ENCODE results near the gene CDHR4.
A peak's percentile ranks its signal among the peaks of the same experiment; 100 is the strongest.
"Not testable (repeated sequence)": the region's sequence is repeated elsewhere in the genome, so short reads cannot be mapped to it uniquely, and the experiment has no call there.

The CDHR4 gene

DNA sequence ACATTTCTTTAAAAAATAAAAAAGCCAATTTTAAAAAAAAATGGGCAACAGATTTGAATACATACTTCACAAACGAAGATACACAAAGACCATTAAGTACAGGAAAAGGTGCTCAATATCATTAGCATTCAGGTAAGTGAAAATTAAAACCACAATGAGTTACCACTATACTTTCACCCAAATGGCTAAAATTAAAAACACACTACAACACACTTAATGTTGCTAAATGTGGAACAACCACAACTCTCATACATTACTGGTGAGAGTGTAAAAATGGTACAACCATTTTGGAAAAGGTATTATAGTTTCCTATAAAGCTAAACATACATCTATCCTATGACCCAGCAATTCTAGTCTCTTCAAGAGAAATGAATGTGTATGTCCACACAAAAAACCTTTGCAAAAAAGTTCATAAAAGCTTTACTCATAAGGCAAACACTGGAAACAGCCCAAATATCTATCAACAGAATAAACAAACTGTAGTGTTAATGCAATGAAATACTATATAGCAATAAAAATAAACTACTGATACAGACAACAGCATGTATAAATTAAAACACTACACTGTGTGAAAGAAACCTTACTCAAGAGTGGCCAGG is 28.2 kb downstream of the CDHR4 start:
- Mint-ChIP-seq H3K27ac (no peak overlapping the region), H3K4me3 (no peak overlapping the region), H3K9me3 (no peaks in the 10 kb centered on the region), H3K36me3 (no peaks in the 10 kb centered on the region), H3K4me1 (peaks cover 61% of the 10 kb centered on the region), H3K27me3 (no peaks in the 10 kb centered on the region)

DNA sequence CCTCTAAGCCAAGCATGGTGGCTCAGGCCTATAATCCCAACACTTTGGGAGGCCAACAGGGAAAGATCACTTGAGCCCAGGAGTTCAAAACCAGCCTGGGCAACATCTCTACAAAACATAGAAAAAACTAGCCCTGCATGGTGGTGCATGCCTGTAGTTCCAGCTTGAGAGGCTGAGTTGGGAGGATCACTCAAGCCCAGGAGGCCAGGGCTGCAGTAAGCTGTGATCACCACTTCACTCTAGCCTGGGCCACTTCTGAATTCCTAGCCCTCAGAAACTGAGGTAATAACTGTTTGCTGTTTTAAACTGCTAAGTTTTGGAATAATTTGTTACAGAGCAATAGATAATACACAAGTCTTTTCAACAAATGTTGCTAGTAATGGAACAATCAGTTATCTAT is 29.7 kb downstream of the CDHR4 start:
- Mint-ChIP-seq H3K27me3 (no peaks in the 10 kb centered on the region), H3K9me3 (no peaks in the 10 kb centered on the region), H3K27ac (peak overlapping the region; percentile 46)

DNA sequence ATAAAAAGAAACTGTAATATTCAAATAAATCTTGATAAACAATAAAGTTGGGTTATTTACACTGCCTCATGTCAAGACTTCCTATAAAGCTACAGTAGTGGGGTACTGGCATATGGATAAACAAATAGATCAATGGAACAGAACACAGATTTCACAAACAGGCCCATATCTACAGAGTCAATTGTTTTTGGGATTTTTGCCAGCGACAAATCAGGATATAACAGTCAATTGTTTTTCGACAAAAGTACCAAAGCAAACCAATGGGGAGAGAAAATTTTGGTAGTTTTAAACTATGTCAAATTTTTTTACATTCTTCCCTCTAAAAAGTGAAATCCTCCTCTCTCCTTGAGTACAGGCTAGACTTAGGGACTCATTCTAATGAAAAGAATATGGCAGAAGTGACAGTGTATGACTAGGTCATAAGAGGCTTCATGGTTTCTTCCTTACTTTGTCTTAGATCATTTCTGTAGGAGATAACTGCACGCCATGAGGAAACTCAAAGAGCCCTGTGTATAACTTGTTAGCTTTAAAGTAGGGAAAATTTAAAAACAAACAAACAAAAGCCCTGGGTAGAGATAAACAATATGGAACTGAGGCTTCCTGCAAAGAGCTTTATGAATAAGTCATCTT is 30.3 kb downstream of the CDHR4 start:
- Mint-ChIP-seq H3K9me3 (no peaks in the 10 kb centered on the region), H3K4me1 (peaks cover 54% of the 10 kb centered on the region), H3K4me3 (no peak overlapping the region), H3K36me3 (no peaks in the 10 kb centered on the region), H3K27ac (peak overlapping the region; percentile 42), H3K27me3 (no peaks in the 10 kb centered on the region)

More for the DNA sequence above, 29.7 kb downstream of the CDHR4 start:
- Mint-ChIP-seq H3K4me1 (peaks cover 55% of the 10 kb centered on the region), H3K36me3 (no peaks in the 10 kb centered on the region), H3K4me3 (no peak overlapping the region)

DNA sequence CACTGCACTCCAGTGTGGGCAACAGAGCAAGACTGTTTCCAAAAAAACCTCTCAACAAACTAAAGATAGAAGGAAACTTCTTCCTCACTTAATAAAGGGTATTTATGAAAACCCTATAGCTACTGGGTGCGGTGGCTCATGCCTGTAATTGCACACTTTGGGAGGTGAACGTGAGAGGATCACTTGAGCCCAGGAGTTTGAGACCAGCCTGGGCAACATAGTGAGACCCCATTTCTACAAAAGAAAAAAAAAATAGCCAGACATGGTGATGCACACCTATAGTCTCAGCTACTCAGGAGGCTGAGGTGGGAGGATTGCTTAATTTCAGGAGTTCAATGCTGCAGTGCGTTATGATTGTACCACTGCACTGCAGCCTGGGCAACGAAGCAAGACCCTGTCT is 35.7 kb downstream of the CDHR4 start:
- H3K4me1 Mint-ChIP-seq: peaks cover 27% of the 10 kb centered on the region
- H3K36me3 Mint-ChIP-seq: peaks cover 1% of the 10 kb centered on the region
- H3K27me3 Mint-ChIP-seq: no peaks in the 10 kb centered on the region
- no peak overlapping the region for H3K4me3 Mint-ChIP-seq
- H3K27ac Mint-ChIP-seq: no peak overlapping the region
- H3K9me3 Mint-ChIP-seq: no peaks in the 10 kb centered on the region

DNA sequence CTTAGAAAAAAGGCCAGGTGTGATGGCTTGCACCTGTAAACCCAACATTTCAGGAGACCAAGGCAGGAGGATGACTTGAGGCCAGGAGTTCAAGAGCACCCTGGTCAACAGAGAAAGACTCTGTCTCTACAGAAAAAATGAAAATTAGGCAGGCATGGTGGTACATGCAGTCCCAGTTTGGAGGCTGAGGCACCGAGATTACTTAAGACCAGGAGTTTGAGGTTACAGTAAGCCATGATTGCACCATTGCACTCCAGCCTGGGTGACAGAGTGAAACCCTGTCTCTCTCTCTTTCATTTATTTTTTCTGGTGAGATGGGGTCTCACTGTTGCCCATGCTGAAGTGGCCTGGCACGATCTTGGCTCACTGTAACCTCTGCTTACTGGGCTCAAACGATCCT is 38.0 kb downstream of the CDHR4 start:
- H3K36me3 Mint-ChIP-seq: peaks cover 3% of the 10 kb centered on the region
- no peaks in the 10 kb centered on the region for H3K9me3 Mint-ChIP-seq
- no peak overlapping the region for H3K27ac Mint-ChIP-seq

DNA sequence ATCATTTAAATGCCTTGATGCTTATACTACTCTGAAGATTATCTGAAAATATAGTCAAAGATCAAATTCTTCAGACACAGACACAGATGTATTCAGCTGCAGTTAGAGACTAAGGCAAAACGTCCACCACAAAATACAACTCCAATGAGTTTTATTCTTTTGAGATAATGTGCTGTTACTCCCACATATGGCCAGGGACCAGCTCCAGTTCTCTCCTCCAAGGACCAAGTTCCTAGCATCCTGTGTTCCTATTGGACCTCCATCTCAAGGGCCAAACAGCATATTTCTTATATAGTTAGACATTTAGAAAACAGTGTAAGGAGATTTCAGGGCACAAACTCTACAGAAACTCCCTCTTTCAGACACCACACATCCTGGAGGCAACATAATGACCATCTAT is 40.4 kb downstream of the CDHR4 start:
- Mint-ChIP-seq H3K4me3 (no peak overlapping the region), H3K27me3 (no peaks in the 10 kb centered on the region), H3K36me3 (peaks cover 3% of the 10 kb centered on the region), H3K4me1 (peaks cover 41% of the 10 kb centered on the region), H3K27ac (no peak overlapping the region), H3K9me3 (no peaks in the 10 kb centered on the region)

More for the DNA sequence above, 38.0 kb downstream of the CDHR4 start:
- no peaks in the 10 kb centered on the region for H3K27me3 Mint-ChIP-seq
- H3K4me1 Mint-ChIP-seq: peaks cover 31% of the 10 kb centered on the region
- no peak overlapping the region for H3K4me3 Mint-ChIP-seq

DNA sequence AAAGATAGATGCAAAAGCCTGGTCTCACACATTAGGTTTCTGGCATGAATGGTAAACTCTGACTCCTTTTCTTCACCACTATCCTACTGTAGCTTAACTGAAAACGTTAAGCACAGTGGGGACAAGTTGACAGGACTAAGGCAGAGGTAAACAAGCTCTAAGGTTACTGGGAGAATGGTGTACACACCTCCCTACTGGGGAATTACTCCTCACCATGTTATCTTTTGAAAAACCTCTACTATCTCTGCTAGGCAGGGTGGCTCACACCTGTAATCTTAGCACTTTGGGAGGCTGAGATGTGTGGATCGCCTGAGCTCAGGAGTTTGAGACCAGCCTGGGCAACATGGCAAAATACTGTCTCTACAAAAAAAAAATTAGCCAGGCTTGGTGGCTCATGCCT is 42.5 kb downstream of the CDHR4 start:
- Mint-ChIP-seq H3K36me3 (peaks cover 2% of the 10 kb centered on the region), H3K27ac (no peak overlapping the region), H3K27me3 (no peaks in the 10 kb centered on the region), H3K9me3 (no peaks in the 10 kb centered on the region), H3K4me1 (peaks cover 53% of the 10 kb centered on the region), H3K4me3 (no peak overlapping the region)

DNA sequence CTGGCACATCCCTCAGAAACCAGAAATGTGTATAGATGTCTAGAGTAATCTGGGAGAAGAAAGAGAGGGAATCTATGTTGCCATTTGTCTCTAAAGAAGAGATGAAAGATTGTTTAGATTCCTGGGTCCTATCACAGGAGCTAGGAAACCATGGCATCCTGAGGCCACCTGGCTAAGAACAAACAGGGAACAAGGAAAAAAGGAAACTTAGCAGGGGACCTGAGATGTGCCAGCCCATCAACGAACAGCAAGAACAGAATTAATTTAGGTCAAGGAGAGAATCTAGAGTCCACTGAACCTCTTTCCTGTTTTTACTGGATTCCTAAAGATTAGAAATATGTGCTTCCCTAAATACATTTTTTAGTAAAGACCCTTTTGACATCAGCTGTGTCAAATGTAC is 43.6 kb downstream of the CDHR4 start:
- H3K27ac Mint-ChIP-seq: no peak overlapping the region
- peaks cover 53% of the 10 kb centered on the region for H3K4me1 Mint-ChIP-seq
- H3K27me3 Mint-ChIP-seq: no peaks in the 10 kb centered on the region

DNA sequence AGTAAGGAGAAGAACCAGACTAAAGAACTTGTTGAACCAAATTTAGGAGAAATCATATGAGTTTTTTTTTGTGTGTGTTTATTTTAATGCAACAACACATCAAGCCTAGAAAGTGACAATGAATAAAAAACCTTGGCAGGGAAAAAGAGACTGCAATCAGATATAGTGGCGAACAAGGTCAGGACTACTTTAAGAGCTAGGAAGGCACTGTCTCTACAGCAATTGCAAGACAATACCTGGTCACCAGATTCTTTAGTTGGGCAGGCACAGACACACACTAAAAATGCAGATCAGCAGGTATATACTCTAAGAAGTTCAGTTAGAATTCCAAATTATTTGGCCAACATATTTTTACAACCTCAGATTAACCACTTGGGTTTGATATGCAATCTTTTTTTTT is 45.1 kb downstream of the CDHR4 start:
- H3K4me1 Mint-ChIP-seq: peaks cover 47% of the 10 kb centered on the region

More for the DNA sequence above, 43.6 kb downstream of the CDHR4 start:
- peaks cover 2% of the 10 kb centered on the region for H3K36me3 Mint-ChIP-seq
- H3K9me3 Mint-ChIP-seq: no peaks in the 10 kb centered on the region
- H3K4me3 Mint-ChIP-seq: no peak overlapping the region

DNA sequence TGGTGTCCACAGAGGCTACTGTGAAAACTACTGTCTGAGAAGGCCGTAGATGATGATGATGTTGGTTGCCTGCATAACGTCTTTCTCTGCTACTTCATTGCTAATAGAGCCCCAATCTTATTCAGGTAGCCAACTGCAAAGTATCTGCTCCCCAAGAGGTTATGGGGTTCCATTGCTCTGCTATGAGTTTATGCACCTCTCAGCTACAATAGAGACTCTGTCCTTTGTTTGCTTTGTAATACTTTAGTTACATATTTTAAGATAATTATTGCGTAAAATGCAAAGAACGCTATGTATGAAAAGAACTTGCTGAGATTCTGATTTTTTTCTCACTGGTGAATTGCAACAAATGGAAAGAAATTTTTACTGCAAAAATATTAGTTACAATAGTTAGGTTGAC is 48.2 kb downstream of the CDHR4 start:
- Mint-ChIP-seq H3K36me3 (peaks cover 4% of the 10 kb centered on the region), H3K9me3 (no peaks in the 10 kb centered on the region), H3K27me3 (no peaks in the 10 kb centered on the region), H3K4me1 (peaks cover 40% of the 10 kb centered on the region), H3K27ac (no peak overlapping the region), H3K4me3 (no peak overlapping the region)

More for the DNA sequence above, 45.1 kb downstream of the CDHR4 start:
- Mint-ChIP-seq H3K36me3 (peaks cover 2% of the 10 kb centered on the region), H3K27me3 (no peaks in the 10 kb centered on the region), H3K9me3 (no peaks in the 10 kb centered on the region), H3K27ac (no peak overlapping the region), H3K4me3 (no peak overlapping the region)

DNA sequence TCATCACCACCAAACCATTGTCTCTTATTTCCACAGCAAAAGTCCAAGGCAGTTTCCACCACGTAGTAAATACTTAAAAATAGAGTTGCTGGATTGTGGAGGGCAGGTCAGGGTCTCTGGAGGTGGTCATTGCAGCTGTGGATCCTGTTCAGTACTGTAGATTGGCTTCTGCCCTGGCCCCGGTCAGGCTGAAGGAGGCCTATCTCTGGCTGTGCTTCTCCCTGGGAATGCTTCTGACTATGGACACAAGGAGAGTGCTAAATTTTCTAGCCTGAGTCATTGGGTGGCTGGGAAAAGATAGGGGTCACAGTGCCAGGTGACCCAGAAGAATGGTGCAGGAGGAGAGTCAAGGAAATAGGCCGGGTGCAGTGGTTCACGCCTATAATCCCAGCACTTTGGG is 49.6 kb downstream of the CDHR4 start:
- H3K4me3 Mint-ChIP-seq: no peak overlapping the region
- H3K27me3 Mint-ChIP-seq: no peaks in the 10 kb centered on the region
- H3K36me3 Mint-ChIP-seq: peaks cover 4% of the 10 kb centered on the region
- peak overlapping the region; percentile 33 for H3K27ac Mint-ChIP-seq
- peaks cover 32% of the 10 kb centered on the region for H3K4me1 Mint-ChIP-seq
- no peaks in the 10 kb centered on the region for H3K9me3 Mint-ChIP-seq

DNA sequence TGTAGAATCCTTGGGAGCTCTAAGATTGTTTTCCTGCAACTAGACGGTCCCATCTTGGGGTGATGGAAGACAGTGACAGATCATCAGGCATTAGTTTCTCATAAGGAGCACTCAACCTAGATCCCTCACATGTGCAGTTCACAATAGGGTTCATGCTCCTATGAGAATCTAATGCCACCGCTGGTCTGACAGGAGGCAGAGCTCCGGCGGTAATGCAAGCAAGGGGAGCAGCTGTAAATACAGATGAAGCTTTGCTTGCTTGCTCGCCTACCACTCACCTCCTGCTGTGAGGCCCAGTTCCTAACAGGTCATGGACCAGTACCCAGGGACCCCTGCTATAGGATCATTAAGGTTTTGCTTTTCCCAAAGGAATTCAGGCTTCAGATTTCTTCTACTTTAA is 50.8 kb downstream of the CDHR4 start:
- not testable (repeated sequence) for H3K4me3 Mint-ChIP-seq, H3K27me3 Mint-ChIP-seq, H3K27ac Mint-ChIP-seq, H3K36me3 Mint-ChIP-seq, H3K9me3 Mint-ChIP-seq
- H3K4me1 Mint-ChIP-seq: peaks cover 27% of the 10 kb centered on the region

DNA sequence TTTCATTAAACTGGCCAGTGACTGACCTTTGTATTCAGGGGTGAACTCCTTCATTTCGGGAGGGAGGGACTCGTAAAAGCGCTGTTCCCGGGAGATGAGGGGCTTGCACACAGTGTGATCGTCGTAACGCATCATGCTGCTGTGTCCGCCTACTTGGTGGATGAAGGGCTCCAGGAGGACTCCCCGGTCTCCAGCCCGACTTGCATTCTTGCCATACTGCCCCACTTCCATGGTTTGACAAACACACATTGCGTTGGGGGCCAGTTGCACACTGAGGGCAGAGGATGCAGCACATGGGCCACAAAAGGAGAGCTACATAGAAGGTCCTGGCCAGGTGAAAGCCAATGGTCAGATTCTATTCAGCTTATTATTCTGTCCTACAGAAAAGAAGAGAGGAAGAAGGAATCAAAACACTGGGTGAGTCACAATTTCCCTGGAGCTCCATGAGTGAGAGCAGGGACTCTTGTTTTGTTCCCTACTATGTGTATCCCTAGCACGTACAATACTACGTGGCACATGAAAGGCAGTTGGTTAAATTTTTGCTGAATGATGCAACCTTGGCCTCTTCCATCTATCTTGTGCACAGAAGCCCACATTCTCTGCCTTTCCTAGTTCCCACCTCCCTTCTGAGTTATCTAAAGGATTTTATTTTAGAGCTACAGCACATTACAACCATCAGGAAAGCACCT is 51.7 kb downstream of the CDHR4 start:
- Mint-ChIP-seq H3K4me3 (no peak overlapping the region), H3K4me1 (peaks cover 19% of the 10 kb centered on the region), H3K27me3 (no peaks in the 10 kb centered on the region), H3K9me3 (no peaks in the 10 kb centered on the region), H3K27ac (peak overlapping the region; percentile 59), H3K36me3 (peaks cover 6% of the 10 kb centered on the region)

DNA sequence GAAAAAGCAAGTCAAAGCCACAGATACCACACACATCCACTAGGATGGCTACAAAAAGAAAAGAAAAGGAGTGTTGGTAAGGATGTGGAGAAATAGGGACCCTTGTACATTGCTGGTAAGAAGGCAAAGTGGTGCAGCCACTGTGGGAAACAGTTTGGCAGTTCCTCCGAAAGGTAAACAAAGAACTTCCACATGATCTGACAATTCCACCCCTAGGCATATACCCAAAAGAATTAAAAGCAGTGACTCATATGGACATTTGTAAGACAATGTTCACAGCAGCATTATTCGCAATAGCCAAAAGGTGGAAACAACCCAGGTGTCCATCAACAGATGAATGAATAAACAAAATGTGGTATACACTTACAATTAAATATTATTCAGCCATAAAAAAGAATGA is 53.7 kb downstream of the CDHR4 start:
- Mint-ChIP-seq H3K36me3 (peaks cover 6% of the 10 kb centered on the region), H3K4me1 (peaks cover 18% of the 10 kb centered on the region), H3K27me3 (no peaks in the 10 kb centered on the region), H3K4me3 (no peak overlapping the region), H3K27ac (no peak overlapping the region), H3K9me3 (no peaks in the 10 kb centered on the region)

All from activated naive CD4-positive, alpha-beta T cell treated with anti-CD3 and anti-CD28 coated beads, Interleukin-2, amount 50 U/mL, for 24 hours (primary cell).